Neuronal stem cell (in vitro differentiated cells): ENCODE measurements around the gene HNRNPD.
"Not testable (repeated sequence)": the region's sequence is repeated elsewhere in the genome, so short reads cannot be mapped to it uniquely, and the experiment has no call there.

Experiments used
- DNase-seq: peaks from one replicate; pipeline ENCODE4 v3.0.0-alpha.2; 2013; ENCODE audit warnings: low spot score
- H2AFZ ChIP-seq: one replicate; pipeline ENCODE4 v1.6.1; 2013; ENCODE audit warnings: mild to moderate bottlenecking, low read length, inconsistent platforms
- H2AK5ac ChIP-seq: 2 replicates; pipeline ENCODE4 v1.6.1; 2013; ENCODE audit warnings: low read depth, mild to moderate bottlenecking, inconsistent platforms, low read length, moderate library complexity, mixed read lengths
- H2BK120ac ChIP-seq: 2 replicates; pipeline ENCODE4 v1.6.1; 2013; ENCODE audit warnings: low read depth, mild to moderate bottlenecking, inconsistent platforms, low read length, moderate library complexity, mixed read lengths
- H2BK12ac ChIP-seq: one replicate; pipeline ENCODE4 v1.6.1; 2013; ENCODE audit warnings: low read length, inconsistent platforms
- H2BK15ac ChIP-seq: 2 replicates; pipeline ENCODE4 v1.6.1; 2013; ENCODE audit warnings: mild to moderate bottlenecking, low read length, inconsistent platforms, mixed read lengths
- H2BK5ac ChIP-seq: one replicate; pipeline ENCODE4 v1.6.1; 2013; ENCODE audit warnings: inconsistent platforms, mild to moderate bottlenecking, low read length, moderate library complexity
- H3K14ac ChIP-seq: one replicate; pipeline ENCODE4 v1.6.1; 2013; ENCODE audit warnings: low read length, inconsistent platforms
- H3K18ac ChIP-seq: 2 replicates; pipeline ENCODE4 v1.6.1; 2013; ENCODE audit warnings: low read length, inconsistent platforms
- H3K23ac ChIP-seq: 2 replicates; pipeline ENCODE4 v1.6.1; 2013; ENCODE audit warnings: low read depth, mild to moderate bottlenecking, mixed read lengths, low read length, inconsistent platforms; ENCODE audit not compliant: poor library complexity
- H3K27ac ChIP-seq: replicated peaks from 3 replicates; pipeline ENCODE4 v1.5.1; 2013; ENCODE audit warnings: low read length, inconsistent platforms
- H3K27me3 ChIP-seq, 3 experiments: 2 replicates each; pipeline ENCODE4 v1.6.1; 2013; ENCODE audit warnings: low read length in 3 of 3, mild to moderate bottlenecking in 2 of 3, inconsistent platforms in 1 of 3, low read depth in 1 of 3, mixed read lengths in 1 of 3, moderate library complexity in 1 of 3; ENCODE audit not compliant: control insufficient read depth in 3 of 3, insufficient read depth in 3 of 3
- H3K36me3 ChIP-seq, 2 donors: replicated peaks in 1 of 2; 2 replicates each; pipeline ENCODE4 v1.6.1; 2013; ENCODE audit warnings: low read length in 2 of 2; ENCODE audit not compliant: control insufficient read depth in 2 of 2, insufficient read depth in 2 of 2
- H3K4ac ChIP-seq: 2 replicates; pipeline ENCODE4 v1.6.1; 2013; ENCODE audit warnings: inconsistent platforms, mild to moderate bottlenecking, low read length, moderate library complexity
- H3K4me1 ChIP-seq, 2 donors: 1 replicate in 1 of 2; 2 replicates in 1 of 2; pipeline ENCODE4 v1.6.1; 2013; ENCODE audit warnings: low read length in 2 of 2, low read depth in 1 of 2; ENCODE audit not compliant: control insufficient read depth in 2 of 2, insufficient read depth in 1 of 2
- H3K4me2 ChIP-seq: one replicate; pipeline ENCODE4 v1.6.1; 2013; ENCODE audit warnings: mild to moderate bottlenecking, low read length, inconsistent platforms; ENCODE audit not compliant: insufficient read depth, poor library complexity, severe bottlenecking
- H3K4me3 ChIP-seq, 2 donors: 2 replicates each; pipeline ENCODE4 v1.5.1; 2013; ENCODE audit warnings: low read length in 2 of 2, mild to moderate bottlenecking in 2 of 2, inconsistent platforms in 1 of 2, moderate library complexity in 1 of 2
- H3K79me1 ChIP-seq: one replicate; pipeline ENCODE4 v1.6.1; 2013; ENCODE audit warnings: low read depth, mild to moderate bottlenecking, inconsistent platforms, low read length, moderate library complexity
- H3K9ac ChIP-seq: one replicate; pipeline ENCODE4 v1.6.1; 2013; ENCODE audit warnings: mild to moderate bottlenecking, low read depth, low read length, inconsistent platforms; ENCODE audit not compliant: poor library complexity
- H3K9me3 ChIP-seq, 2 donors: replicated peaks in 1 of 2; 2 replicates each; pipeline versions ENCODE3 to v1.6.1; 2013; ENCODE audit warnings: low read length in 2 of 2, mild to moderate bottlenecking in 2 of 2, inconsistent platforms in 1 of 2, low read depth in 1 of 2, mixed read lengths in 1 of 2, moderate library complexity in 1 of 2; ENCODE audit not compliant: control insufficient read depth in 2 of 2, insufficient read depth in 1 of 2
- H4K8ac ChIP-seq: one replicate; pipeline ENCODE4 v1.6.1; 2013; ENCODE audit warnings: low read depth, mild to moderate bottlenecking, inconsistent platforms, low read length, moderate library complexity
- H4K91ac ChIP-seq: one replicate; pipeline ENCODE4 v1.6.1; 2013; ENCODE audit warnings: low read length, low read depth, mild to moderate bottlenecking, inconsistent platforms; ENCODE audit not compliant: poor library complexity
- WGBS, 2 donors: extraction: QIAGEN DNeasy Blood & Tissue Kit; methylation state at CpG; one replicate each; pipeline ENCODE4 v1.1.7; 2013; ENCODE audit warnings: missing lambda C conversion rate in 2 of 2, mixed read lengths in 1 of 2; ENCODE audit not compliant: insufficient read length in 2 of 2, insufficient replicate concordance in 1 of 2; ENCODE audit errors: extremely low coverage in 2 of 2; 5-methylcytosine and 5-hydroxymethylcytosine counted together

Gene HNRNPD

GRCh38 chr4:82371497-82371896 lies 2.3 kb downstream of the HNRNPD start:
- Histone ChIP-seq H3K4me1 (peaks cover 6 to 21% of the 10 kb centered on the region in 2 donors), H4K91ac (no peak overlapping the region), H3K4me3 (peak overlapping the region; percentile 86 to 93), H3K18ac (no peak overlapping the region), H2BK120ac (no peak overlapping the region), H3K9ac (no peak overlapping the region), H3K14ac (no peak overlapping the region), H2BK5ac (no peak overlapping the region), H2AFZ (no peak overlapping the region), H3K9me3 (peaks cover 0 to 6% of the 10 kb centered on the region in 2 donors), H3K79me1 (peaks cover 3% of the 10 kb centered on the region), H2BK12ac (no peak overlapping the region), H3K23ac (no peak overlapping the region), H4K8ac (no peak overlapping the region), H2BK15ac (no peak overlapping the region), H2AK5ac (no peak overlapping the region), H3K27me3 (no peaks in the 10 kb centered on the region), H3K4me2 (peak overlapping the region; percentile 55), H3K4ac (no peak overlapping the region), H3K27ac (no peak overlapping the region), H3K36me3 (peaks cover 6 to 75% of the 10 kb centered on the region in 2 donors)
- no peak for DNase-seq
- no CpG with 5 or more reads among the region's 8 CpGs for WGBS, 2 donors

- no CpG with 5 or more reads among the region's 5 CpGs for WGBS, 2 donors
- Histone ChIP-seq H3K4me3 (no peak overlapping the region), H2BK120ac (no peak overlapping the region), H4K91ac (no peak overlapping the region), H3K14ac (no peak overlapping the region), H3K9me3 (no peaks in the 10 kb centered on the region), H2BK12ac (no peak overlapping the region), H3K4ac (no peak overlapping the region), H3K23ac (no peak overlapping the region), H2BK5ac (no peak overlapping the region), H3K4me2 (no peak overlapping the region), H3K18ac (no peak overlapping the region), H3K9ac (no peak overlapping the region), H3K79me1 (no peaks in the 10 kb centered on the region), H3K27ac (no peak overlapping the region), H3K4me1 (peaks cover 5 to 21% of the 10 kb centered on the region in 2 donors), H2BK15ac (no peak overlapping the region), H4K8ac (no peak overlapping the region), H3K36me3 (peaks cover 6 to 100% of the 10 kb centered on the region in 2 donors), H3K27me3 (no peaks in the 10 kb centered on the region), H2AK5ac (no peak overlapping the region), H2AFZ (no peak overlapping the region)
- DNase-seq, result no peak
Observed at GRCh38 chr4:82367438-82368097, 6.2 kb downstream of the HNRNPD start.

- not testable (repeated sequence) for H3K4me3 ChIP-seq, H2BK5ac ChIP-seq, H2BK120ac ChIP-seq, H3K79me1 ChIP-seq, H3K27ac ChIP-seq, H4K91ac ChIP-seq, H3K4me2 ChIP-seq, H3K9me3 ChIP-seq, H3K14ac ChIP-seq, H2BK15ac ChIP-seq, H3K18ac ChIP-seq, H3K27me3 ChIP-seq, H2AK5ac ChIP-seq, H2AFZ ChIP-seq, H2BK12ac ChIP-seq, H4K8ac ChIP-seq, DNase-seq, H3K9ac ChIP-seq, H3K23ac ChIP-seq, H3K4ac ChIP-seq
- H3K36me3 ChIP-seq, result peaks cover 6 to 100% of the 10 kb centered on the region in 2 donors
- H3K4me1 ChIP-seq, result peaks cover 5 to 21% of the 10 kb centered on the region in 2 donors
- WGBS, 2 donors, result no CpG with 5 or more reads among the region's 11 CpGs
Observed at GRCh38 chr4:82366431-82366830, 7.4 kb downstream of the HNRNPD start.

DNA sequence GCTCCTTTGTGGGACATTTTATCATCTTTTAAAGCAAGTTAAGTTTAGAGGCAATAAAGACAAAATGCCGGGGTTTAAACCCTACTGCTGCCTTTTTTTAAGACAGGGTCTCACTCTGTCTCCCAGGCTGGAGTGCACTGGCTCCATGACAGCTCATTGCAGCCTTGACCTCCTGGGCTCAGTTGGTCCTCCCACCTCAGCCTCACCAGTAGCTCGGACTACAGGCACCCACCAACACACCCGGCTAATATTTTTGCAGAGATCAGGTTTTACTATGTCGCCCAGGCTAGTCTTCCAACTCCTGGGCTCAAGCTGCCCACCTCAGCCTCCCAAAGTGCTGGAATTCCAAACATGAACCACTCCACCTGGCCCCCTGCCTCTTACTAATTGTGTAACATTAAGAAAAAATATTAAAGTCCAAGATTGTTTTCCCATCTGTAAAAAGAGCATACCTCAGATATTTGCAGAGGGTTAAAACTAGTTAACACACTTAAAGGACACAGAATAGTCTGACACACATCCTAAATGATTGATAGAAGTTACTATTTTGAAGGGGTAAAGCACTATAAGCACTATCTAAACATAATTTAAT lies 9.8 kb downstream of the HNRNPD start:
- WGBS, 2 donors, result no CpG with 5 or more reads among the region's 4 CpGs
- H2AFZ ChIP-seq, result no peak overlapping the region
- H3K9me3 ChIP-seq, result no peaks in the 10 kb centered on the region
- no peak overlapping the region for H2BK12ac ChIP-seq
- H2BK5ac ChIP-seq, result no peak overlapping the region
- H3K14ac ChIP-seq, result no peak overlapping the region
- H2BK15ac ChIP-seq, result no peak overlapping the region
- H2AK5ac ChIP-seq, result no peak overlapping the region
- H3K4ac ChIP-seq, result no peak overlapping the region
- no peak overlapping the region for H3K4me2 ChIP-seq
- peaks cover 8 to 100% of the 10 kb centered on the region in 2 donors for H3K36me3 ChIP-seq
- peaks cover 5 to 8% of the 10 kb centered on the region in 2 donors for H3K4me1 ChIP-seq
- no peak overlapping the region for H3K9ac ChIP-seq
- H2BK120ac ChIP-seq, result no peak overlapping the region
- no peak overlapping the region for H3K27ac ChIP-seq
- DNase-seq, result no peak
- no peak overlapping the region for H3K23ac ChIP-seq
- no peak overlapping the region for H4K91ac ChIP-seq
- H3K27me3 ChIP-seq, result no peaks in the 10 kb centered on the region
- H3K4me3 ChIP-seq, result no peak overlapping the region
- H3K79me1 ChIP-seq, result no peaks in the 10 kb centered on the region
- no peak overlapping the region for H3K18ac ChIP-seq
- H4K8ac ChIP-seq, result no peak overlapping the region
